SK-N-SH treated with all-trans-retinoic acid at 6 μM for 48 hours (cell line): ENCODE results near the gene FOXK1.

Experiments
- ISL1 ChIP-seq: fragments of 250-450 bp; sonication (Bioruptor Pico); IDR thresholded peaks from 2 replicates; pipeline ENCODE4 v2.1.2; 2022; ENCODE audit warnings: mild to moderate bottlenecking, moderate library complexity
- PATZ1 ChIP-seq: fragments of 250-450 bp; sonication (Bioruptor Pico); IDR thresholded peaks from 2 replicates; pipeline ENCODE4 v1.8.0; 2020; ENCODE audit warnings: mild to moderate bottlenecking, moderate library complexity, borderline replicate concordance
- RARB ChIP-seq: fragments of 250-450 bp; sonication (Bioruptor Pico); IDR thresholded peaks from 2 replicates; pipeline ENCODE4 v1.8.0; 2021; ENCODE audit warnings: mild to moderate bottlenecking, moderate library complexity
- SNAI2 ChIP-seq: fragments of 250-450 bp; sonication (Bioruptor Pico); IDR thresholded peaks from 2 replicates; pipeline ENCODE4 v1.5.0; 2020; ENCODE audit warnings: mild to moderate bottlenecking, moderate library complexity
- TCF4 ChIP-seq: fragments of 250-450 bp; sonication (Bioruptor Pico); IDR thresholded peaks from 2 replicates; pipeline ENCODE4 v1.8.0; 2021; ENCODE audit warnings: mild to moderate bottlenecking, moderate library complexity, borderline replicate concordance
- ZFP3 ChIP-seq: fragments of 250-450 bp; sonication (Bioruptor Pico); IDR thresholded peaks from 2 replicates; pipeline ENCODE4 v1.5.0; 2020; ENCODE audit warnings: mild to moderate bottlenecking, moderate library complexity
- ZFP30 ChIP-seq: fragments of 450-650 bp; formaldehyde crosslinking; IDR thresholded peaks from 2 replicates; pipeline ENCODE4 v1.5.0; 2022; ENCODE audit warnings: mild to moderate bottlenecking, moderate library complexity
- ZNF70 ChIP-seq: fragments of 450-650 bp; formaldehyde crosslinking; IDR thresholded peaks from 2 replicates; pipeline ENCODE4 v1.5.0; 2020; ENCODE audit warnings: mild to moderate bottlenecking, moderate library complexity
- ZNF8 ChIP-seq: fragments of 450-650 bp; formaldehyde crosslinking; IDR thresholded peaks from 2 replicates; pipeline ENCODE4 v1.5.0; 2020; ENCODE audit warnings: mild to moderate bottlenecking, moderate library complexity
- TF ChIP-seq, protein P1 (sequence below): fragments of 250-450 bp; sonication (Bioruptor Pico); IDR thresholded peaks from 2 replicates; pipeline ENCODE4 v1.8.0; 2021; ENCODE audit warnings: low read depth, mild to moderate bottlenecking, moderate library complexity, borderline replicate concordance
- TF ChIP-seq, protein P2 (sequence below): fragments of 250-450 bp; sonication (Bioruptor Pico); IDR thresholded peaks from 2 replicates; pipeline ENCODE4 v1.5.1; 2020; ENCODE audit warnings: low read depth, mild to moderate bottlenecking, moderate library complexity

DNA sequence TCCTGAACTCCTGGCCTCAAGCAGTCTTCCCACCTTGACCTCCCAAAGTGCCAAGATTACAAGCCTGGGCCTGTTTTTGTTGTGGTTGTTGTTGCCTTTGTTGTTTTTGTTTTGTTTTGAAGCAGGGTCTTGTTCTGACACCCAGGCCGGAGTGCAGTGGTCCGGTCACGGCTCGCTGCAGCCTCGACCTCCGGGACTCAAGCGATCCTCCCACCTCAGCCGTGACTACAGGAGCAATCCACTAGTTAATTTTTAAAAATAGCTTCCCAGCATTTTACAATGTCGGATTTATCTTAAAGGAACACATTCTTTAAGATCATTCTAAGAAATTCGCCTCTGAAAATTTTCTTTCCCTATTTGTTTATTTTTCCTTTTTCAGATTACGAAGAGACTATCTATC lies 65.7 kb downstream of the FOXK1 start:
- no peak for TF ChIP-seq TCF4 (CRISPR knock-in tag)
- no peak for TF ChIP-seq ZNF70 (CRISPR knock-in tag)
- no peak for TF ChIP-seq RARB
- TF ChIP-seq ZFP30 (CRISPR knock-in tag), result no peak
- no peak for TF ChIP-seq PATZ1 (CRISPR knock-in tag)
- TF ChIP-seq, protein P1, sequence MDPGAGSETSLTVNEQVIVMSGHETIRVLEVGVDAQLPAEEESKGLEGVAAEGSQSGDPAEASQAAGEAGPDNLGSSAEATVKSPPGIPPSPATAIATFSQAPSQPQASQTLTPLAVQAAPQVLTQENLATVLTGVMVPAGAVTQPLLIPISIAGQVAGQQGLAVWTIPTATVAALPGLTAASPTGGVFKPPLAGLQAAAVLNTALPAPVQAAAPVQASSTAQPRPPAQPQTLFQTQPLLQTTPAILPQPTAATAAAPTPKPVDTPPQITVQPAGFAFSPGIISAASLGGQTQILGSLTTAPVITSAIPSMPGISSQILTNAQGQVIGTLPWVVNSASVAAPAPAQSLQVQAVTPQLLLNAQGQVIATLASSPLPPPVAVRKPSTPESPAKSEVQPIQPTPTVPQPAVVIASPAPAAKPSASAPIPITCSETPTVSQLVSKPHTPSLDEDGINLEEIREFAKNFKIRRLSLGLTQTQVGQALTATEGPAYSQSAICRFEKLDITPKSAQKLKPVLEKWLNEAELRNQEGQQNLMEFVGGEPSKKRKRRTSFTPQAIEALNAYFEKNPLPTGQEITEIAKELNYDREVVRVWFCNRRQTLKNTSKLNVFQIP (CRISPR knock-in tag), result no peak
- TF ChIP-seq ZNF8 (CRISPR knock-in tag), result no peak
- TF ChIP-seq, protein P2, sequence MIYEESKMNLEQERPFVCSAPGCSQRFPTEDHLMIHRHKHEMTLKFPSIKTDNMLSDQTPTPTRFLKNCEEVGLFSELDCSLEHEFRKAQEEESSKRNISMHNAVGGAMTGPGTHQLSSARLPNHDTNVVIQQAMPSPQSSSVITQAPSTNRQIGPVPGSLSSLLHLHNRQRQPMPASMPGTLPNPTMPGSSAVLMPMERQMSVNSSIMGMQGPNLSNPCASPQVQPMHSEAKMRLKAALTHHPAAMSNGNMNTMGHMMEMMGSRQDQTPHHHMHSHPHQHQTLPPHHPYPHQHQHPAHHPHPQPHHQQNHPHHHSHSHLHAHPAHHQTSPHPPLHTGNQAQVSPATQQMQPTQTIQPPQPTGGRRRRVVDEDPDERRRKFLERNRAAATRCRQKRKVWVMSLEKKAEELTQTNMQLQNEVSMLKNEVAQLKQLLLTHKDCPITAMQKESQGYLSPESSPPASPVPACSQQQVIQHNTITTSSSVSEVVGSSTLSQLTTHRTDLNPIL (CRISPR knock-in tag), result no peak
- TF ChIP-seq SNAI2 (CRISPR knock-in tag), result no peak
- no peak for TF ChIP-seq ZFP3 (CRISPR knock-in tag)
- no peak for TF ChIP-seq ISL1
